ENCODE results near the gene KRTAP10-9.
"Not testable (repeated sequence)": the region's sequence is repeated elsewhere in the genome, so short reads cannot be mapped to it uniquely, and the experiment has no call there.

The KRTAP10-9 gene

GRCh38 chr21:44596068-44596725 lies 30.7 kb upstream of the KRTAP10-9 start:
- DNase-seq (ENCODE audit: low read depth) = no peak

DNA sequence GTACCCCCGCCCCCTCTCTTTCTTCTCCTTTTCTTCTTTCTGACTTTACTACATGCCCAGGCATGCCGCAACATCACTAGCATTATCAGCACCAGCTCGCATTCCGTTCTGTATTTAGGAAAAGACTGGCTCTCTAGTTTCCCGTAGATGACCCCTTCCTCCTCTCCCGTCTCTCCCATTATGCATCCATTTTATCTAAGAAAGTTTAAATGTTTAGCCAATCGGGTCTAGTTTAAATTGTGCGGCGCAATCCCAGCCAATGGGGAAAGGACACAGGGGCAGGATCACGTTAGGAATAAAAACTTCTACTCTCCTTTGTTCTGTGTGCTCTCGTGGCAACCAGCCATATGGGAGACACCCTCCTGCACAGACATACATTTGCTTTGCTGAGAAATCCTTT lies 28.8 kb upstream of the KRTAP10-9 start:
- no peak for DNase-seq (ENCODE audit: low read depth)

- DNase-seq (ENCODE audit: low read depth) = no peak
Measured at GRCh38 chr21:44599264-44600029, 27.4 kb upstream of the KRTAP10-9 start.

DNA sequence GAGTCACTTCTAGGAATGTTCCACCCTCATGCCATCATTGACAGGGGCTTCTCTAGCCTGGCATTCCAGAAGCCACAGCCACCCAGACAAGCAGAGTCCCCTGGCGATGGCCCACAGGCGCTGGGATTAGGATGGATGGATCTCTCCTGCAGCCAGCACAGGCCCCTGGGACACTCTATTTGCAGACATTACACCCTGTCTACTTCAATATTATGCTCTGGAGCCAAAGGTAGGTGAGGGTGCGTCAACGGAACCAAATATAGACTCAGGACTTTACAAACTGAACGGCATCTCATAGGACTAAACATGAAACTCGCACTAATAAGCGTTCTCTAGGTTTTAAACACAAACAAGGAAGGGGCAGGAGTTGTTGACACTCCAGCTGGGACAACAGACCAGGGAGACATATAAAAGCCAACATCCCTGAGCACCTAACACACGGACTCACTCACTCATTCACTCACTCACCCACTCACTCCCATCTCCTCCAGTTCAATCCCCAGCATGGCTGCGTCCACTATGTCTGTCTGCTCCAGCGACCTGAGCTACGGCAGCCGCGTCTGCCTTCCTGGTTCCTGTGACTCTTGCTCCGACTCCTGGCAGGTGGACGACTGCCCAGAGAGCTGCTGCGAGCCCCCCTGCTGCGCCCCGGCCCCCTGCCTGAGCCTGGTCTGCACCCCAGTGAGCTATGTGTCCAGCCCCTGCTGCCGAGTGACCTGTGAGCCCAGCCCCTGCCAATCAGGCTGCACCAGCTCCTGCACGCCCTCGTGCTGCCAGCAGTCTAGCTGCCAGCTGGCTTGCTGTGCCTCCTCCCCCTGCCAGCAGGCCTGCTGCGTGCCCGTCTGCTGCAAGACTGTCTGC lies 26.5 kb upstream of the KRTAP10-9 start, which contains the start of gene KRTAP10-7:
Gene KRTAP10-7 (plus strand): TSS at position 480 of the 861 bp plus-strand sequence. CDS start 25 bp downstream, at position 505.
- DNase-seq (ENCODE audit: low read depth) = not testable (repeated sequence)

DNA sequence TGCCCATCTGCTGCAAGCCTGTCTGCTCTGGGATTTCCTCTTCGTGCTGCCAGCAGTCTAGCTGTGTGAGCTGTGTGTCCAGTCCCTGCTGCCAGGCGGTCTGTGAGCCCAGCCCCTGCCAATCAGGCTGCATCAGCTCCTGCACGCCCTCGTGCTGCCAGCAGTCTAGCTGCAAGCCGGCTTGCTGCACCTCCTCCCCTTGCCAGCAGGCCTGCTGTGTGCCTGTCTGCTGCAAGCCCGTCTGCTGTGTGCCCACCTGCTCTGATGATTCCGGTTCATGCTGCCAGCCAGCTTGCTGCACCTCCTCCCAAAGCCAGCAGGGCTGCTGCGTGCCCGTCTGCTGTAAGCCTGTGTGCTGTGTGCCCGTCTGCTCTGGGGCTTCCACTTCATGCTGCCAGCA lies 25.8 kb upstream of the KRTAP10-9 start:
- DNase-seq (ENCODE audit: low read depth) = not testable (repeated sequence)

- no peak for DNase-seq (ENCODE audit: low read depth)
Measured at GRCh38 chr21:44601596-44602462, 25.1 kb upstream of the KRTAP10-9 start.

GRCh38 chr21:44602463-44602850 lies 24.4 kb upstream of the KRTAP10-9 start:
- no peak for DNase-seq (ENCODE audit: low read depth)

GRCh38 chr21:44603109-44603875 lies 23.6 kb upstream of the KRTAP10-9 start:
- no peak for DNase-seq (ENCODE audit: low read depth)

DNA sequence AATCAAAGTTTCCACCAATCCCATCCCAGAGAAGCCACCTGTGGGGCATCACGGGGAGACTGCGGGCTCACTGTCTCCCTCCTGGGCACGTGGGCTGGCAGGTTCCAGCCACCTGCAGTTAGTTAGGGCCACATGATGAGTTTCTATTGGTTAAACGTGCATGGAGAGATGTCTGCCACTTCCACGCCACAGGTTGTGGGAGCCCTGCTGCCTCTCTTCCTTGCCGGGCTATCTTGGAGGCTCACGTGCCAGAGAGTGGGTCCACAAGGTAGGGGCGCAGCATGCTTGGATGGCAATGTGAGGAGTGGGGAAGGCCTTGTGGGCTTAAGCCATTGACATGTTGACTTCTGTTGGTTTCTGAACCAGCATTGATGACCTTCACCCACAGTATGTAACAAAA lies 23.0 kb upstream of the KRTAP10-9 start:
- DNase-seq (ENCODE audit: low read depth) = no peak

DNA sequence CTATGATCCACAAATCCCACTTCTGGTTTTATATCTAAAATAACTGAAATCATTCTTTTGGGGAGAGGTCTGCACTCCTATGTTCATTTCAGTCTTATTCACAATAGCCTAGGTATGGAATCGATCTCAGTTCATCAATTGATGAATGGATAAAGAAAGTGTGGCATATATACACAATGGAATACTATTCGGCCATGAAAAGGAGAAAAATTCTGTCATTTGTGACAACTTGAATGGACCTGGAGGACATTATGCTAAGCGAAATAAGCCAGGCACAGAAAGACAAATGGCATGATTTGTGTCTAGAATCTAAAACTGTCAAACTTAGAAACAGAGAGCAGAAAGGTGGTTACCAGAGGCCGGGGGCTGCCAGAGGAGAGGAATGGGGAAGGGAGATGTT lies 20.4 kb upstream of the KRTAP10-9 start:
- no peak for DNase-seq (ENCODE audit: low read depth)

DNA sequence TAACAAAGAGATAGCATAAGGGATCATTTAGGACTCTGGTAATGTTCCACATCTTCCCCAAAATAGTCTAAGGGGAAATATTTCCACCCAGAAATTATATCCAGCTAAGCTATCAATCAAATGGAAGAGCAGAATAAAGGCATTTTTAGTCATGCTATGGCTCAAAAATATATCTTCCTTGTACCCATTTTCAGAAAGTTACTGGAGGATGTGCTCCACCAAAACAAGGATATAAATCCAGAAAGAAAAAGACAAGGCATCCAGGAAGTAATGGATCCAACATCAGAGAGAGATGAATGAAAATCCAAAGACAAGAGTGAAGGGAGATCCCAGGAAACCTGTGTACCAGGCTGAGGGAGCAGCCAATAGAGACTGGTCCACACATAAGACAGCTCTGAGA lies 17.7 kb upstream of the KRTAP10-9 start:
- DNase-seq (ENCODE audit: low read depth) = no peak

GRCh38 chr21:44610157-44610843 lies 16.6 kb upstream of the KRTAP10-9 start:
- not testable (repeated sequence) for DNase-seq (ENCODE audit: low read depth)

- no peak for DNase-seq (ENCODE audit: low read depth)
Measured at GRCh38 chr21:44611551-44611950, 15.3 kb upstream of the KRTAP10-9 start.

- no peak for DNase-seq (ENCODE audit: low read depth)
Measured at GRCh38 chr21:44612029-44612486, 14.8 kb upstream of the KRTAP10-9 start, which contains the start of gene KRTAP10-8. TSS of gene KRTAP10-8 (plus strand) at chr21:44612079. CDS start at chr21:44612101, 22 bp downstream.

GRCh38 chr21:44612669-44613229 lies 14.1 kb upstream of the KRTAP10-9 start:
- no peak for DNase-seq (ENCODE audit: low read depth)

GRCh38 chr21:44613386-44614155 lies 13.3 kb upstream of the KRTAP10-9 start:
- no peak for DNase-seq (ENCODE audit: low read depth)

- DNase-seq (ENCODE audit: low read depth) = no peak
Measured at GRCh38 chr21:44614161-44614631, 12.7 kb upstream of the KRTAP10-9 start.

DNA sequence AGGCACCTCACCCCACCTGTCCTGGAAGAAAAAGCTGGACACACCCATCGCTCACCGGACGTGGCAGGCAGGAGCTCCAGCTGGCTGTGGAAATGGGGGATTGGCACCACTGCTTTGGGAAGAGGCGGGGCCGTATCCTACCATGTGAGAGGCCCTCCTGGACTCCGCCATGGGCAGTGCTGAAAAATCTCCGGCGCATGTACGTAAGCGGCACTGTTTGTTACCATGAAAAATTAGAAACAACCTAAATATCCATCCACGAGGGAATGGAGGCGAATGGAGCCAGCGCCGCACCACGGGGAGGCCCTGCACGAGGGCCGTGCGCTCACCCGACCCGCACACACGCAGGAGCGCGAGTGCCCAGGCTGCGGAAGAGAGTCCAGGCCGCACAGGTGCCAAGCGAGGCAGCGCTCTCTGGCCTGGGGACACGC lies 11.9 kb upstream of the KRTAP10-9 start:
- DNase-seq (ENCODE audit: low read depth) = no peak

DNA sequence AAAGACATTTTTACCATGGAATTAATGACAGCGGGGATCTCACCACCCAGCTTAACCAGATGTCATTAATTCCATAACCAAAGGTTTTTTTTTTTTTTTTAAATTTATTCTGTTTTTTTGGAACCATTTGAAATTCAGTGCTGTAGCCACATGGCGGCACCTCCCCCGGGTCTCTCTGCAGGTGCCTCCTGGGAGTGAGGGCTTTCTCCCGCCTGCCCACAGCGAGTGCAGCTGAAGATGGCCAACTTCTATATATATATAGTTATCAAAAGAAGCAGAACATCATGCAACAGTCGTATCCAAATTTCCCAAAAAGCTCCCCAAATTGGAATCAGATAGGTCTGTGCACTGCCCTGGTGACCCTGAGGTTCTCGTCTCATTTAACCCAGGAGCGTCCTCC lies 11.4 kb upstream of the KRTAP10-9 start:
- no peak for DNase-seq (ENCODE audit: low read depth)

Data from GM04503 (cell line).